ENCODE data around the gene LNP1.

LNP1 gene

DNA sequence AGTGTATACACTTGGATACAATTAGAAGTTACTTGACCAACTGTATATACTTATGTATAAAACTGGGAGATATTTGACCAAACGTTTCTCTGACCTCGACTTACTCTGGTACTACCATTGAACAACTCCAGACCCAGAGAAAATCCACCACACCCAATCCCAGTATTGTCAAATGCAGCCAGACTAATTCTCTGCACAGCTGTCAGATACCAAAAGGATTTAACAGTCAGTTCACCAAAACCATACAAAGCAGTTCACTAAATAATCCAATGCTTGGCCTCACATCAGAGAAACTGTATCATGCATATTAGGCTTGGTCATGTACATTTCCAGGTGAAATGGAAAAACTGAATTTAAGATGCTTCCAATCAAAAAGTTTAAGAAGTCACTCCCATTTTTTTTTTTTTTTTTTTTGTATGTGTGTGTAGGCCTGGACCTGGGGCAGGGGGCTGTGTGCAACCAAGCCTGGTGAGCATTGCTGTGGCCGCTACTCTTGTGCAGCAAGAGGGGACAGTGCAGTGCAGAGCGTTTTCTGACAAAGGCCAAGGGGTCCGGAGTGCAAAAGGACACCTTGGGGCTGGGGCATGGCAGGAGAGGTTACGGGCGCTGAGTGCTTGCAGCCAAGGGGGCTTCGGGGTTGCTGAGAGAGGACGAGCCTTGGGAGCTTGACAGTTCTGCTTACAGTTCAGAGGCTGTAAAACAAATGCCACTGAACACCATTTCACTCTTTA is 1.8 kb upstream of the LNP1 start:
- DNase-seq (ENCODE audit: low read depth) = no peak

DNA sequence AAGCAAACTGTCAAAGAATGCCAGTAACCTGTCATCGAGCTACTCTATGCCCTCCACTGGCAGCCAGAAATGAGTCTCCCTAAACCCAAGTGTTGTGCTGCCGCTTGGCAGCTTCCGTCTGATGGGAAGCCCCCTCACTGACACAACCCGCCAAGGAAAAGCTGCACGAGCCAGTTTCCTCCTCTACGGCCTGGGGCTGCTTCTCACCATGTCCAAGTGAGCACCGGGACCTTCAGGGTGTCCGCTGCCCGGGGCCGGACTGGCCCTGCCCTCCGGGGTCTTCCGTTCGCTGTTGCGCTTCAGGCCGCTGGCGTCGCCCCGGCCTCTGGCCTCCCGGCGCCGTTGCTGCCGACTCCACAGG is 940 bp upstream of the LNP1 start:
- DNase-seq (ENCODE audit: low read depth) = peak; percentile 38

DNA sequence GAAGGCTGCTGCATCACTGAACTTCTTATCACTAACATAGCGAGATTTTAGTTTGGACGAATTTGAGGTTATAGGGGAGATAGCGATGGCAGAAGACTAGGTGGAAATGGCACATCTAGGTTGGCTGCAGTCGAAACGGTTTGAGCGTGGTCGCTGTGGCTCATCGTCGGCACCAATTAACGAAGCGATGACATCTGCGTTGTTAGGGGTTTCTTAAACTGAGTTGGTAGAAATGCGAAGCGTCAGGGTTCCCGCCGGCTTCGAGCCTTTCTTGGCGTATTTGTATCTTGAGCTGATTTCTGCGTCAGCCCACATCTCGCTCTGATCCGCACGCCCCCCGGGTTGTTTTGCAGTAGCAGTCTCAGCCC is 319 bp downstream of the LNP1 start:
- peak; percentile 64 for DNase-seq (ENCODE audit: low read depth)

DNA sequence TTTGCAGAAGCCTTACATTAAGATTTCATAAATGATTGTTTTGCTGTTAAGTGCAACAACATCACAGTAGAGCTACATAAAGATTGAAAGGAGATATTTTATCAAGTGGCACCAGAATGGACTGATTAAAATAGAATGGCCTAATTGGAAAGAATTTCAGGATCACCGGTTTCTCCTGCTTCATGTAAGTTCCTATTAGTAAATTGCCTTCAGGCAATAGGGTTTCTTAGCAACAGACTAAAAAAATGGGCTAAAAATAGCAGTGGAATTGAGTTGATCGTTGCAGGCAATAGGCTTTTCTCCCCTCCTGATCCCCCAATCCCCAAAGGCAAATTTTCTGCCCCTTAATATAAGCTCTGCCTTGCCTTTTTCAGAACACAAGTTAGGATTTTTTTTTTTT is 917 bp downstream of the LNP1 start:
- DNase-seq (ENCODE audit: low read depth) = peak; percentile 41

DNA sequence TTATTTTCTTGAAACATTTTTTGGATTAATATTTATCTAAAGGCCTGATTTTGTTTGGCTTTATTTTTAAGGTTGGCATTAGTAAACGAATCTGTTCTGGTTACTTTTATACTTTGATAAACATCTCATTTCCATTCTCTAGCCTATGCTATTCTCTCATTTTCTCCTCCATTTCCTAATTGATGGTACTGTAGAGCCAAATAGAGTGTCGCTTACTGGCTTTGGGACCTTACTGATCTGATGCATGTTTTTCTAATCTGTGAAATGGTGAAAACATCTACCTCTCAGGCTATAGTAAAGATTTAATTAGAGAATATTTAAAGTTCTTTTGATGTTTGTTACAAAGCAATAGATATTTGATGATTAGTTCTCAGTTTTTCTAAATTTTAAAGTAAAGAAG is 1.6 kb downstream of the LNP1 start:
- no peak for DNase-seq (ENCODE audit: low read depth)

DNA sequence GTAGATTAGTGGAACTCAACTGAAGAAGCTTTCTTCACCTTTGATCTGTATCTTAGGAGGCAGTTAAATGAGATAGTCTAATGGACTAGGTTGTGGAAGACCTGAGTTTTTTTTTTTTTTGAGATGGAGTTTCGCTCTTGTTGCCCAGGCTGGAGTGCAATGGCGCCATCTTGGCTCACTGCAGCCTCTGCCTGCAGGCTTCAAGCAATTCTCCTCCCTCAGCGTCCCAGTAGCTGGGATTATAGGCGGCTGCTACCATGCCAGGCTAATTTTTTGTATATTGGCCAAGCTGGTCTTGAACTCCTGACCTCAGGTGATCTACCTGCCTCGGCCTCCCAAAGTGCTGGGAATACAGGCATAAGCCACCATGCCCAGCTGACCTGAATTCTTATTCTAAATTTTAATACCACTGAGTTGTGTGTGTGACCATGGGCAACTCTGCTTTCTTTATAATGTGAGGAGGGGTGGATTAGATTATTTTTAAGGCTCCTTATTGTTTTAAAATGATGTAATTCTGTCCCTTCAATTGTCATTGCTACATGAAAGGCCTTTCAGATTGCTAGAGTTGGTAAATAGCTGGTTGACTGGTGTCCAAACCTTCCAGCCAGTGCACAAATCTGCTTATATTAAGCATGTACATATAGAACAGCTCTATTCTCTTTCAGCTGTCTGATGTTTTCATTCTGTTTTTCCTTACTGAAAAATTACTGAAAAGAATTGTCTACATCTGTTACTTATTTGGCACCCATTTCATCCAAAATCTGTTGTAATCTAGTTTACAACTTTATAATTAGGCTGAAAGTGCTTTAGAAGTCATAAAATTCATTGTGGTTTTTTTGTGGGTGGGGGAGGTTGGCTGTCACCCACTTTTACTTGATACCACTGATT is 2.3 kb downstream of the LNP1 start:
- DNase-seq (ENCODE audit: low read depth) = no peak

DNA sequence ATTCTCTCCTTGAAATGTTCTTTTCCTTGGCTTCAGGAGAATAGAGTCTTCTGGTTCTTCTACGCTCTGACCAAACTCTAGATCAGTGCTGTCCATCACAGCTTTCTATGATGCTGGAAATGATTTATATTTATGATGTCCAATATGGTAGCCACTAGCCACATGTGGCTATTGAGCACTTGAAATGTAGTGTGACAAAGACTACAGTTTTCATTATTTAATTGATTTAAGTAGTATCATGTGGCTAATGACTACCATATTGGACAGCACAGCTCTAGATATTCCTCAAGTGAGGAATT is 2.9 kb downstream of the LNP1 start:
- no peak for DNase-seq (ENCODE audit: low read depth)

DNA sequence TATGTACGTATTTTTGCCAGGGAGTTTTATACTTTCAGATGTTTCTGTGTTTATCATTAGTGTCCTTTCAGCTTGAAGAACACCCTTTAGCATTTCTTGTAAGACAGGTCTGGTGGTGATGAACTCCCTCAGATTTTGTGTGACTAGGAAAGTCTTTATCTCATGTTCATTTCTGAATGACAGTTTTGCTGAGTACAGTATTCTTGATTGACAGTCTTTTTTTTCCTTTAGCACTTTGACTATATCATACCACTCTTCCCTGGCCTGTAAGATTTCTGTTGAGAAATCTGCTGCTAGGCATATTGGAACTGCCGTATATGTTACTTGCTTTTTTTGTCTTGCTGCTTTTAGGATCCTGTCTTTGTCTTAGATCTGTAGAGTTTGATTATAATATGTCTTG is 5.8 kb downstream of the LNP1 start:
- no peak for DNase-seq (ENCODE audit: low read depth)

DNA sequence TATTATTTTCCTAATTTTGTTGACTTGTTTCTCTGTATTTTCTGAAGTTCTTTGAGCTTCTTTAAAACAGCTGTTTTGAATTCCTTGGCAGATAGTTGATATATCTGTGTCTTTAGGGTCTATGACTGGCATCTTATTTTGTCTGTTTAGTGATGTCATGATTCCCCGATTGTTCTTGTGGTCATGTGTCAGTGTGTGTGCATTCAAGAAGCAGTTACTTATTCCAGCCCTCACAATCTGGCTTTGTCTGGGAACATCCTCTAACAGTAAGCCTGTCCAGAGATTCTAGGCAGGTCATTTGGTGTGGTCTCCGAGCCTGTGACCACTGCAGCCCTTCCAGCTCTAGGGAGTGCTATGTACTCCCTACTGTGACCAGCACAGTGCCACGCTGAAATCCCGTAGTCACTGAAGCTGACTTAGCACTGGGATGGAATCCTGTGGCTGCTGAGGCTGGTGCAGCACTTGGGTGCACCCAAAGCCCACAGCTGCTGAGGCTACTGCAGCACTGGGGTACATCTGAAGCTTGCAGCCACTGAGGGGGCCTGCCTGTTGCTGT is 6.7 kb downstream of the LNP1 start:
- DNase-seq (ENCODE audit: low read depth) = no peak

DNA sequence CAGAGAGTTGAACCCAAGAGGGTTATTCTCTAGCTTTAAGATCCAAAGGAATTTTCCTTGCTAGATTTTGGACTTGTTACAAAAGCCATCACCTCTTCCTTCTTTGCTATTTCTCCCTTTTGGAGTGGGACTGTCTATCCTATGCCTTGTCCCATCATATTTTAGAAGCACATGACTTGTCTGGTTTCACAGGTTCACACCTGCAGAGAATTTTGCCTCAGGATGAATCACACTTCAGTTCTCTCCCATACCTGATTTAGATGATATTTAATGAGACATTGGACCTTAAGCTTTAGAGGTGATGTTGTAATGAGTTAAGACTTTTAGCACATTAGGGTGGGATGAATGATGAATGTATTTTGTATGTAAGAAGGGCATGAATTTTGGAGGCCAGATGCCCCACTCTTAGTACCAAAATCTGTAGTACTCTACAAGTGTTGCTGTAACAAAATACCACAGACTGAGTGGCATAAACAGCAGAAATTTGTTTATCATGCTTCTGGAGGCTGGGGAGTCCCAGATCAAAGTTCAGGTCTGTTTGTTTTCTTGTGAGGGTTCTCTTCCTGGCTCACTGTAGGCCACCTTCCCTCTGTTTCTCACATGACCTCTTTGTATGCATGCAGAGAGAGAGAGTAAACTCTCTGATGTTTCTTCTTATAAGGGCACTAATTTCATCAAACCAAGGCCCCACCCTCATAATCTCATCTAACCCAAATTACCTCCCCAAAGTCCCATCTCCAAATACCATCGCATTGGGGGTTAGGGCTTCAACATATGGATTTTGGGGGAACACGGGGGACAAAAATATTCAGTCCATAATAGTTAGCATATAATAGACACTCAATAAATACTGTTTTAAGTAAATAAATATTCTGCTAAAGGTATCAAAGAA is 10.0 kb downstream of the LNP1 start:
- no peak for DNase-seq (ENCODE audit: low read depth)

DNA sequence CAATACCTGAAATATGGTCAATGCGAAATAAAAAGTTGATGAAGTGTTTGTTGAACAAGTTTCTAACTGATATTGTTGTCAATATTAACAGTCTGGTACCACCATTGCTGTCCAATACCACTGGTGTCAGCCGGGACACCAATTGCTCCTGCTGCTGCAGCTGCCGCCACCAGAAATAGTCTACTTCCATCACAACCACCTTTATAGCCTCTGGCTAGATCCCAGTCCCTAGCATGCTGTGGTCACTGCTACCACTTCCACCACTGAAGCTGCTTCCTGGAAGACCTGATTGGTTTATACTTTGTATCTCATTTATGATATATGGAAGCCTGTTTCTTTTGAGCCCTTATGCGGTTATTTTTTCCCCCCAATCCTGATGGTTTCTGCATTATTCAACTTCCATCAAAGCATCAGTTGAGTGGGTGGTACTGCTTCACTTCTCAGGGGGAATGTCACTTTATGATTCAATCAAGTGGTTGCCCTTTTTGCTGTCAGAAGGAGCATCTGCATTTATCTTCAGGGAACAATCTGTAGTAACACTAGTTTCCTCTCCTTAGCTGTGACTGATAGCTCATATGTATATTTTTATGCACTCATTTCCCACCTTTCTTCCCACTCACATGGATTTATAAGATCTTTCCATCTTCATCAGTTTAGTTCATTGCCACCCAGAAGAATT is 11.7 kb downstream of the LNP1 start:
- DNase-seq (ENCODE audit: low read depth) = no peak

DNA sequence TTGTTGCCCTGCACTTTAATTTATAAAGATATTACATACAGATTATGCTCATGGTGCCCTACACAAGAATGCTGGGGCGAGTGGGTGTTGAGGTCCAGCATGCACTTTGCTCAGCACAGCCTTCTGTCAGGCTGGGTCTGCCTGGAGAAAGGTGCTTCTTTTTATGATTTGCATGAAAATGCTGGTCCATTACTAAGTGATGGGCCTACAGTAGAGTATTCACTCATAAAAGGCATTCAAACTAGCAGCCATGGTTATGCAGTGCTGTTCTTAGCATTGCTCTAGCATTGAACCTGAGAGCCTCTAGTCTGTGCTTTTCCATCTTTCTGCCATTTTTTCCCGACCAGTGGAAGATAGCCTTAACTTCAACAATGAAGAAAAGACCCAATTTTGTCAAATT is 12.3 kb downstream of the LNP1 start:
- DNase-seq (ENCODE audit: low read depth) = no peak

DNA sequence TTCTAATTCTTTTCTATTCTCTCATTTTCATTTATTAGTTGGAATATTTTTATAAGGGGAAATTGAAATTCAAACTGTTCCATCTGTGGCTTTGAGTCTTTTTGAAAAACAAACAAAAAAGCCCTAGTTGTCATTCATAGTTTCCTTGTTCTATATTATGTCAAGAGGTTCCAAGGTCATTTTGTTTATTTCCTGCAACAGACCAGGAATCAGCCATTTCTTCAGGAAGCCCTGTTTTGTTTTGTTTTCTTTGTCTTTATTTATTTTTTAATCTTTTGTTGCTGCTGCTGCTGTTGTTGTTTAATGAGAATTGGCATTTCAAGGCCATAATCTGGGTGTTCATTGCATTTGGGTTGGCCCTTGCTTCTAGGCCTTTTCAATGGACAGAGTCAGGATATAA is 14.8 kb downstream of the LNP1 start:
- no peak for DNase-seq (ENCODE audit: low read depth)

DNA sequence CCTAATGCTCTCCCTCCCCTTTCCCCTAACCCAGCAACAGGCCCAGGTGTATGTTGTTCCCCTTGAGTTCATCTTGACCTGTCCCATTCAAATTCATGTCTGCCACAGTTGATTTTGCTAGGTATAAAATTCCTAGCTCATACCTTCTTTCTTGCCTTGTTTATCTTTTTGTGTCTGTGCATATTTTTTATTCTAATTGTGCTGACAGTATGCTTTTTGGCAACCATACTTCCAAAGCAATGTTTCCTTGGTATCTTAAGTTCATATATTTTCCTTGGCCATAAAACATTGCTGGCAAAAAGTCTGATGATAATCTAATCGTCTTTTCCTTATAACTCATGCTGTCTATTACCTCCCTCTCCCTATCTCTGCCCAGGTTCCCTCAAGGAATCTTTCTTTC is 15.5 kb downstream of the LNP1 start:
- no peak for DNase-seq (ENCODE audit: low read depth)

DNA sequence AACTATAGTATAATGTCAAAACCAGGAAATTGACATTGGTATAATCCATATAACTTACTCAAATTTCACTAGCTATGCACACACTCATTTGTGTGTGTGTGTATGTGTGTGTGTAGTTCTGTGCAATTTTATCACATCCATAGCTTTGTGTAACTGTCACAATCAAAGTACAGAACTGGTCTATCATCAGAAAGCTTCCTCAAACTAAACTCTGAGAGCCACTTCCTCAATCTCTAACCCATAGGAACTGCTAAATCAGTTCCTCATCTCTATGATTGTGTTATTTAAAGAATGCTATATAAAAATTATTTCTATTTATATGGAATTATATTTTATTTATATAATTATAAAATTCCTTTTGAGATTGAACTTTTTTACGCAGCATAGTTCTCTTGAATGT is 18.1 kb downstream of the LNP1 start:
- no peak for DNase-seq (ENCODE audit: low read depth)

DNA sequence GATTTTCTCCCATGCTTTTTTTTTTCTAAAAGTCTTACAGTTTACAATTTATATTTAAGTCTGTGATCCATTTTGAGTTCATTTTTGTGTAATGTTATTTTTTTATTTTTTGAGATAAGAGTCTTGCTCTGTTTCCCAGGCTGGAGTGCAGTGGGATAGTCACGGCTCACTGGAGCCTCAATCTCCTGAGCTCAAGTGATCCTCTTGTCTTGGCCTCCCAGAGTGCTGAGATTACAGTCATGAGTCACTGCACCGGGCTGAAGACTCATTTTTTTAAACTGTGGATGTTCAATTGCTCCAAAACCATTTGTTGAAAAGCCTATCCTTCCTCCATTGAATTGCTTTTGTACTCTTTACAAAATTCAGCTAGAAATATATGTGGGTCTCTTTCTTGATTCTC is 19.5 kb downstream of the LNP1 start:
- no peak for DNase-seq (ENCODE audit: low read depth)

DNA sequence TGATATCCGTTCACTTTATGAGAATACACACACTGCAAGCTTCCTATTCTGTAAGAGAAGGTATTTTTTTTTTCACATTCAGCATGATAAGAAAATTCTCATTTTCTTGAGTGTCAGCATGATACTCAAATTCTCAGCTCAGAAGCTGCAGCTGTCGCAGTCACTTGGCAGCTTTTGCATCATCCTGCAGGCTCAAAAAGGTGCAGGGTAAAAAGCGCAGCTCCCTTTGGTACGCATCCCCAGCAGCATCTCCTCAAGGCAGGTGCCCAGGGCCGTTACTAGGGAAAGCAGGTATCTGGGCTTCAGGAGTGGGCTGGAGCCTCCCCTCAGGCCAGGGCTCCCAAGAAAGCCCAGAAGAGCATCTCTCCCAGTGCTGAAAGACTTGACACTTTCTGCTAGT is 22.3 kb downstream of the LNP1 start:
- no peak for DNase-seq (ENCODE audit: low read depth)

DNA sequence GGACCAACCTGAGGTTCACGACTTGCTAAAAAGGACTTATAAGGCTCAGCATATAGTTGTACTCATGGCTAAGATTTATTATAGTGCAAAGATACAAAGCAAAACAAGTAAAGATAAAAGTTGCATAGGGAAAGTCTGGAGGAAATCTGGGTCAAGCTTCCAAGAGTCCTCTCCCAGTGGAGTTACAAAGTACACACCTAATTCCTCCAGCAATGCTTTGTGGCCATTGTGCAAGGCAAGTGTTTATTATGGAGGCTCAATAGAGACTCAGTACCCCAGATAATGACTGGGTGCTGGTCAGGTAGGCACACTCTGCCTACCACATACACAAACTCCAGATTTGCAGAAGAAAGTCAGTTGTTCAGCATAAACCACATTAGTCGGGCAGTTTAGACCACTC is 22.9 kb downstream of the LNP1 start:
- DNase-seq (ENCODE audit: low read depth) = no peak

DNA sequence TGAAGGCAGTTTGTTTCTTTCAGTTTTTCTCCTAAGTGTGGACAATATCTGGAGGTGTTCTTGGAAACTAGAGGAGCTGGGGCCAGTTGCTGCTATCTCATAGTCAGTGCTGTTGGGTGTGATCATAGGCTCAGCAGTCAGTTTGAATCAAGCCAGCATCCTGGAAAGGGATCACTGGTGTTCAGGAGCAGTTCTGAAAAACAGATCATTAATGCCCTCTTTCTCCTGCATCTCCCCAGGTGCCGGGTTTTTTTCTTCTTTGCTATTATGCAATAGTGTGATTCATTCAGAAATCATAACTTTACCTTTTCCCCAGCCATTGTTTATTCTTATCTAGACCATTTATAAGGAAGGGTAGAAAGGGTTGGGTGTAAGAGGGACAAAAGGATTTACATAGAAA is 24.0 kb downstream of the LNP1 start:
- DNase-seq (ENCODE audit: low read depth) = no peak

DNA sequence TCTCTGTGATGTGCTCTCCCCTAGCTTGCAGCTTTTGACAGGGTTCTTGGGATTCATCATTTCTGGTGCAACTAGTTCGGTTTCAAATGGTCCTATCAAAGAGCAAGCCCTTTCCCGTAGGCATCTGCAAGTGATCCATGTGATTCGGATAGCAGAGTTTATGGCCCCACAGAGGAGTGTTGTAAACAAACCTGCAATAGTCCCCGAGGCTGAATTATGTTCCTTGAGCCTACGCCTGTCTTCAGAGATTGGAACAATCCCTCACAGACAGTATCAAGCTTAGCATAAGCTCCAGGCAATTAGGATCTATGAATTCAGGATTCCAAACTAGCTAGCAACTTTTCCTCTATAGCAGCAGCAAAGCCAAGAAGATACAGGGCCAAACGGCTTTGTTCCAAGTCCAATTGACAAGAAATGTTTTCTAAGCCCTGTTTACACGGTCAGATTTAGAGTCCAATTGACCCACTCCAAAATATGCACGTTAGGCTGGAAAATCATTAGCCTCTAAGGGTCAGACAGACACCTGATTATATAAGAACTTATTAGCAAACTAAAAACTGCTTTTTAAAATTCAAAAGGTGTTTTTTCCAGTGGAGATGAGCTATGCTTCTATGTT is 24.8 kb downstream of the LNP1 start:
- no peak for DNase-seq (ENCODE audit: low read depth)

DNA sequence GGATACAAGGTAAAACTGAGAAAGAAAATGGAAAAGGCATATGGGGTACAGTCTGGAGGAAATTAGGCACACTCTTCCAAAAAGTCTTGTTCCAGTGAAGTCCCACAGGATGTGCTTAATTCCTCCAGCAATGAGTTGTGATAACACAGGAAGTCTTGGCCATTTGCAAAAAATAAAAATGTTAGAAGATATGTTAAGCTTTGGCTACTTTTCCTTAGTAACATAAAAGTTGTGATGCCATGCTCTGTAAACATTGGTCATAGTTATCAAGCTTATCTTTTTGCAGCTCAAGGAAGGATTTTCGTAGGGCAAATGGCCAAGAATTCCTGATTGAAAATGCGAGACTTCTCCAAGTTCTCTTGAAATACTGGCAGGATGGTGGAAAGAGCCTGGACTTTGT is 26.4 kb downstream of the LNP1 start:
- peak; percentile 15 for DNase-seq (ENCODE audit: low read depth)

Measured in iris pigment epithelial cell (primary cell).